Esophagus muscularis mucosa (tissue), 3 donors: Measurements from ENCODE around the gene MBTPS1.

Experiments used
- EP300 ChIP-seq: sonication (generic); formaldehyde crosslinking; IDR thresholded peaks from one replicate; pipeline ENCODE4 v1.6.1; 2017; ENCODE audit warnings: antibody characterized with exemption
- TF ChIP-seq, protein P1 (sequence below), 3 experiments: fragments of 200-600 bp in 2 of 3; fragments of 450-650 bp in 1 of 3; sonication (generic) in 2 of 3; IDR thresholded peaks; one replicate each; pipeline ENCODE4 v1.5.1; 2017 to 2019; ENCODE audit warnings: antibody characterized with exemption in 3 of 3, mild to moderate bottlenecking in 2 of 3, moderate library complexity in 1 of 3

- TF ChIP-seq, protein P1, sequence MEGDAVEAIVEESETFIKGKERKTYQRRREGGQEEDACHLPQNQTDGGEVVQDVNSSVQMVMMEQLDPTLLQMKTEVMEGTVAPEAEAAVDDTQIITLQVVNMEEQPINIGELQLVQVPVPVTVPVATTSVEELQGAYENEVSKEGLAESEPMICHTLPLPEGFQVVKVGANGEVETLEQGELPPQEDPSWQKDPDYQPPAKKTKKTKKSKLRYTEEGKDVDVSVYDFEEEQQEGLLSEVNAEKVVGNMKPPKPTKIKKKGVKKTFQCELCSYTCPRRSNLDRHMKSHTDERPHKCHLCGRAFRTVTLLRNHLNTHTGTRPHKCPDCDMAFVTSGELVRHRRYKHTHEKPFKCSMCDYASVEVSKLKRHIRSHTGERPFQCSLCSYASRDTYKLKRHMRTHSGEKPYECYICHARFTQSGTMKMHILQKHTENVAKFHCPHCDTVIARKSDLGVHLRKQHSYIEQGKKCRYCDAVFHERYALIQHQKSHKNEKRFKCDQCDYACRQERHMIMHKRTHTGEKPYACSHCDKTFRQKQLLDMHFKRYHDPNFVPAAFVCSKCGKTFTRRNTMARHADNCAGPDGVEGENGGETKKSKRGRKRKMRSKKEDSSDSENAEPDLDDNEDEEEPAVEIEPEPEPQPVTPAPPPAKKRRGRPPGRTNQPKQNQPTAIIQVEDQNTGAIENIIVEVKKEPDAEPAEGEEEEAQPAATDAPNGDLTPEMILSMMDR (IDR thresholded peaks at IDR 0.05), result no peak
- TF ChIP-seq EP300, result no peak
These were observed 45.6 kb downstream of the MBTPS1 start for GRCh38 chr16:84071121-84071520.
